HG02571 (cell line): ENCODE results near the gene ACER3.
"Not testable (repeated sequence)": the region's sequence is repeated elsewhere in the genome, so short reads cannot be mapped to it uniquely, and the experiment has no call there.

Experiments
- ATAC-seq: cut with Tn5 transposase; IDR thresholded peaks from one replicate; pipeline ENCODE4 v1.9.1; 2021; ENCODE audit warnings: mild to moderate bottlenecking, moderate library complexity; ENCODE audit not compliant: unreplicated experiment

The ACER3 gene

DNA sequence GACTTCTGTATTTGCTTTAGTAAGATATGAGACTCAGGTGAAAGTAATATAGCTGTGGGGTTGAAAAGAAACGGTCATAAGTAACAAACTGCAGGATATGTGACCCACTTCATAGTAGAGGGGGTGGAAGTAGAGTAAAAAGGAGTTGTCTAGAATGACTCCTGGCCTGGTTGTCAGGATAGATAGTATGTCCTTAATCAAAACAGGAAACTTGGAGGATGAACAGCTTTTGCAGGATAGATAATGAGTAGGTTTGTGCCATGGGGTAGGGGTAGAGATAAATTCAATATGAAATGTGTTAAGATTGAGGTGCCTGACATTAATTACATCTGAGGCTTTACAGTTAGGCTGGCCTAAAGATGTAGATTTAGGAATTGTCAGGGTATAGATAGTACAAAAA, 126.5 kb downstream of the ACER3 start:
- no peak for ATAC-seq

- no peak for ATAC-seq
Observed at GRCh38 chr11:76990628-76991027, 129.9 kb downstream of the ACER3 start.

GRCh38 chr11:76995081-76995576, 134.4 kb downstream of the ACER3 start:
- no peak for ATAC-seq

- ATAC-seq, result no peak
Observed at GRCh38 chr11:76997512-76997911, 136.8 kb downstream of the ACER3 start.

DNA sequence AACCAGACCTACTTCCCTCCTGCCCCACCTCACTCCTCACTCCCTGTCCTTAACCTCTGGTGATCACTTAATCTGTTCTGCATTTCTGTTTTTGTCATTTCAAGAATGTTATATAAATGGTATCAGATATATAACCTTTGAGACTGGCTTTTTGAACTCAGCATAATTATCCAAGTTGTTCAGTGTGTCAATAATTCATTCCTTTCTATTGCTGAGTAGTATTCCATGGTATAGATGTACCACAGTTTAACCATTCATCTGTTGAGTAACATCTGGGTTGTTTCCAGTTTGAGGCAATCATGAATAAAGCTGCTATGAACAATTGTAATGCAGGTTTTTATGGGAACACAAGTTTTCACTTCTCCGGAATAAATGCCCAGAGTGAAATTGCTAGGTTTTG, 138.9 kb downstream of the ACER3 start:
- no peak for ATAC-seq

- ATAC-seq, result no peak
Observed at GRCh38 chr11:77001613-77002012, 140.9 kb downstream of the ACER3 start.

DNA sequence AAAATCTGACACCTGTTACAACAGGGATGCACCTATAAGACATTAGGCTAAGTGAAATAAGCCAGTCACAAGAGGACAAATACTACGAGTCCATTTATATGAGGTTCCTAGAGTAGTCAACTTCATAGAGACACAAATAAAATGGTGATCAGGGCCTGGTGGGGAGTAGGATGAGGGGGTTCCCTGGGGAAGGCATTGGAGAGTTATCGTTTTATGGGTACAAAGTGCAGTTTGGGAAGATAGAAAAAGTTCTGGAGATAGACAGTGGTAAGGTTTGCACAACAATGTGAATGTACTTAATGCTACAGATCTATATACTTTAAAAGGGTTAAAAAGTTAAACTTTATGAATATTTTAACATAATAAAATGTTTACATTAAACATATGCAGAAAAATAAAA, 142.1 kb downstream of the ACER3 start:
- ATAC-seq, result no peak

DNA sequence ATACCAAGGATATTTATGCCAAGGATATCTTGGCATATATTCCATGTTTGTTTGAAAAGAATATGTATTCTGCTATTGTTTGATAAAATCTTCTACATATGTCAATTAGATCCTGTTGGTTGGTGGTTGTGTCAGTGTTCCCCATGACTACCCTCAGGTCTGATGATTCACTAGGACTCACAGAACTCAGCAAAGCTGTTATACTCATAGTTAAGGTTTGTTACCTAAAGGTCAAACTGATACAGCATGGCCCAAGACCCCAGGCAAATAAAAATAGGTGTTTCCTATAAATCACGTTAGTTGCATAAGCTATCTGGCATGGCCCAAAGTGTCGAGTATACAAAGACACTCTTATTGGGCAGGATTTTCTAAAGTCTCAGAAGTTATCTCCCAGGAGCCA, 143.2 kb downstream of the ACER3 start:
- ATAC-seq, result no peak

DNA sequence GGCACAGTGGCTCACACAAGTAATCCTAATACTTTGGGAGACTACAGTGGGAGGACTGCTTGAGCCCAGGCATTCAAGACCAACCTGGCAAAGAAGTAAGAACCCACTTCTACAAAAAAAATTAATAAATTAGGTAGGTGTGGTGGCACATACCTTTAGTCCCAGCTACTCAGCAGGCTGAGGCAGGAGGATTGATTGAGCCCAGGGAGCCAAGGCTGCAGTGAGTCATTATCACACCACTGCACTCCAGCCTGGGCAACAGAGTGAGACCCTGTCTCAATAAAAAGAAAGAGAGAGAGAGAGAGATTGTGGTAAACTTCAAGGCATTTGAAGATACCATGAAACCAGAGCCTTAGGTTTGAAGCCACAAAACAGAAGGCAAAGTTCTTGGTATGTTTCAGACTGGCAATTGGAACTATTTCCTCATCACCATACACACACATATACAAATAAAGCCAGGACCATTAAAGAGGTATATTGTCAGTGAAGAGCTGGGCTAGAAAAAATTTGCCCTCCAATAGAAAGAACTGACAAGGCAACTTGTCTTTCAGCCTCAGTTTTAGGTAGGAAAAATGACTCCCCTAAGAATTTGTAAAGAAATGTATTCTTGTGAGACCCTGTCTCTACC, 148.9 kb downstream of the ACER3 start:
- ATAC-seq, result no peak

DNA sequence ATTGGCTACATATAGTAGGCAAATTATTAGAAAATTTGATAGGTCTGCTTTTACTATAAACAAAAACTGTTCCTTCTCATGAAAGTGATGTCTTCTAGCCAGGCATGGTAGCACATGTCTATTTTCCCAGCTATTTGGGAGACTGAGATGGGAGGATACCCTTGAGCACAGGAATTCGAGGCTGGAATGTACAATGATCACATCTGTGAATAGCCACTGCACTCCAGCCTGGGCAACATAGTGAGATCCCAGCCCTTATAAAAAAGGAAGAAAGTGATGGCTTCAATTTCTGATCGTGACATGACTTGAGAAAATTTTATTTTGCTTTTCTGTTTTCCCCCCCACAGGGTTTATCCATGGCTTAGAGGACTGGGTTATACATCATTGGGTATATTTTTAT, 154.0 kb downstream of the ACER3 start:
- no peak for ATAC-seq

- not testable (repeated sequence) for ATAC-seq
Observed at GRCh38 chr11:77018396-77018924, 157.7 kb downstream of the ACER3 start.

- ATAC-seq, result no peak
Observed at GRCh38 chr11:77019976-77020595, 159.4 kb downstream of the ACER3 start.

- no peak for ATAC-seq
Observed at GRCh38 chr11:77020734-77021133, 160.0 kb downstream of the ACER3 start.

- ATAC-seq, result no peak
Observed at GRCh38 chr11:77024745-77025144, 164.0 kb downstream of the ACER3 start.

DNA sequence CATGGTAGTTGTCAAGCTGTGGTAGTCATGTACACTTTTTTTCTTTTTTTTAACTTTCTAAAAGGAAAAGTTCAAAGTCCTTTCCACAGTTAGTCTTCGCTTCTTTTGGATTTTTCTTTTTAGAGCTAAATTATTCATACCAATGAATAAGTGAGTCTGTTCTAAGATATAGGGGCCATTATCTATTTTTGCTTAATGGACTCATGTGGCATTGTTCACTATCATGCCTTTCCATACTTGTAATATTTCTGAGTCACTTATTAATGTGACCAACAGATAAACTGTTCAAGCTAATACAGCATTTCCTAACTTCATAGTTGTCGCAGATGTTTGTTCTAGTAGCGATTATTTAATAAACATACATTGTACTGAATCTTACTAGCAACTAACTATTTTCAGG, 165.5 kb downstream of the ACER3 start:
- no peak for ATAC-seq

- ATAC-seq, result no peak
Observed at GRCh38 chr11:77026743-77027142, 166.0 kb downstream of the ACER3 start.

- no peak for ATAC-seq
Observed at GRCh38 chr11:77027275-77027674, 166.6 kb downstream of the ACER3 start.

DNA sequence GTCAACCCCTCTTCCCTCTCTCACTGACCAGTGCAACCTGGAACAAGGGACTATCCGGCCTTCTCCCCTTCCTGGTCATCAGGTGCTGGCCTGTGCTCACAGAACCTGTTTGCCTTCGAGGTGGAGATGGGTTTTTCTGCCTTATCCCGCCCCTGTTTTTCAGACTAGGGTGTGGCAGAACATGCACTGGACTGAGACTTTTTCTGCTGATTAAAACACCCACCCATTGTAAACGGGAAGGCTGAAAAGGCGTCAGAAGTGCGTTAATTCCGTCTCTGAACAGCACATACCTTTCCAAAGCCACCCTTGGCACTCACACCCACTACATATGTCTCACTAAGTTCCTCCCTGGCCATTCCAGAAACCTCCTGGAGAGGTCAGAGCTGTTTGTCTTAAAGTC, 169.1 kb downstream of the ACER3 start:
- ATAC-seq, result no peak

- ATAC-seq, result no peak
Observed at GRCh38 chr11:77030834-77031414, 170.2 kb downstream of the ACER3 start.

- no peak for ATAC-seq
Observed at GRCh38 chr11:77031599-77031998, 170.9 kb downstream of the ACER3 start.

- no peak for ATAC-seq
Observed at GRCh38 chr11:77035039-77035438, 174.3 kb downstream of the ACER3 start.

DNA sequence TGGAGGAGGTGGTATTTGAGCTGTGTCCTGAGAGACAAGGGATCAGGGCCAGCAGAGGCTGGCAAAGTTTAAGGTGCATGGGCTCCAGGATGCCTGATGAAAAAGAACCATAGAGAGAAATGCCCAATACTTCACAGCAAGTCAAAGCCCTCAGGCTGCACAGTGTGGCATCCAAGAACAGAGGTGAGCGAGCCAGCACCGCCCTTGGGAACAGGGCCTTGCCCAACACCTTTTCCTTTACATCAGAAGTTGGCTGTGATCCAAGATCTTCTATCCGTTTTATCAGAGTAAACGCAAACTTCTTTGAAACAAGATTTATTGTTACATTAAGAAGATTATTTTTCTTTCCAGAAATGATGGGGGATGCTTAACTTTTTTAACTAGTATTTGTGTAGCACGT, 174.9 kb downstream of the ACER3 start:
- no peak for ATAC-seq
